ENCODE measurements around the gene MRPS23.

DNA sequence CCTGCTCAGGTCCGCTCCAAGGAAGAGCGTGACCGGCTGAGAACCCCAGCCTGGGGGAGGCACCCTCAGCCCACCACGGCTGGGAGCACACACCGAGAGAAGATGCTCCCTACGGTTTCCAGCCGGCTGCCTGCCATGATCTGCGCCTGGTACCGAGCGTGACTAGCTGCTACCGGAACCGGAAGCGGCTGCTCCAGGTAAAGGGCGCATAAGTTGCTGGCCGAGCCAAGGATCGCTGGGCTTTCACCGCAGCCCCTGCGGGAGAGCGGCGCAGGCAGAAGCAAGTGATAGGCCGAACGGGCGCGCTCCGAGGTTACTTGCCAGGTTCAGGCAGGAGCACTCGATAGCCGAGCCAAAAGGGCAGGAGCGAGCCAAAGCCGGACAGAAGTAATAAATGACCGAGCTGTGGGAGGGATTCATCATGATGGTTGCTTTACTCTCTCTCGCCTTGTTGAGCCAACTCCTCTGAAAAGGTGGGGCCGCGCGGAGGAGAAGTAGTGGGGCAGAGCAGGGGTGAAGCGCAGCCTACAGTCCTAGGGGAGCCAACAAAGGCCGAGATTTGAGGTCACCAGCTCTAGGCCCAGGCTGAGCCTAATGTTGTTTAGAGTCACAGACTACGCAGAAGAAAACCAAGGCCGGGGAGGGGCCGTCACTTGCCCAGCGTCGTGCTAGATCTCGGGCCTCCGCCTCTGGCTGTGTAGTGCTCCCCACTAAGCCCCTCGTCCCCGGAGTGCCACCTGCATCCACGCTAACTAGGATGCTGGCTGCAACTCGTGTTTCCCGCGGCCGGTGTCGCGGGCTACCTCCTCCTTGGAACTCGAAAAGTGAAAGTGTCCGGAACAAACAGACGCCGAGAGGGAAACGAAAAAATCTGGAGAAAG, at the start of gene MRPS23:
- TF ChIP-seq, protein P1, sequence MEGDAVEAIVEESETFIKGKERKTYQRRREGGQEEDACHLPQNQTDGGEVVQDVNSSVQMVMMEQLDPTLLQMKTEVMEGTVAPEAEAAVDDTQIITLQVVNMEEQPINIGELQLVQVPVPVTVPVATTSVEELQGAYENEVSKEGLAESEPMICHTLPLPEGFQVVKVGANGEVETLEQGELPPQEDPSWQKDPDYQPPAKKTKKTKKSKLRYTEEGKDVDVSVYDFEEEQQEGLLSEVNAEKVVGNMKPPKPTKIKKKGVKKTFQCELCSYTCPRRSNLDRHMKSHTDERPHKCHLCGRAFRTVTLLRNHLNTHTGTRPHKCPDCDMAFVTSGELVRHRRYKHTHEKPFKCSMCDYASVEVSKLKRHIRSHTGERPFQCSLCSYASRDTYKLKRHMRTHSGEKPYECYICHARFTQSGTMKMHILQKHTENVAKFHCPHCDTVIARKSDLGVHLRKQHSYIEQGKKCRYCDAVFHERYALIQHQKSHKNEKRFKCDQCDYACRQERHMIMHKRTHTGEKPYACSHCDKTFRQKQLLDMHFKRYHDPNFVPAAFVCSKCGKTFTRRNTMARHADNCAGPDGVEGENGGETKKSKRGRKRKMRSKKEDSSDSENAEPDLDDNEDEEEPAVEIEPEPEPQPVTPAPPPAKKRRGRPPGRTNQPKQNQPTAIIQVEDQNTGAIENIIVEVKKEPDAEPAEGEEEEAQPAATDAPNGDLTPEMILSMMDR (IDR thresholded peaks at IDR 0.05; ENCODE audit: poor library complexity, severe bottlenecking), result peak; percentile 32
- TF ChIP-seq, protein P2, sequence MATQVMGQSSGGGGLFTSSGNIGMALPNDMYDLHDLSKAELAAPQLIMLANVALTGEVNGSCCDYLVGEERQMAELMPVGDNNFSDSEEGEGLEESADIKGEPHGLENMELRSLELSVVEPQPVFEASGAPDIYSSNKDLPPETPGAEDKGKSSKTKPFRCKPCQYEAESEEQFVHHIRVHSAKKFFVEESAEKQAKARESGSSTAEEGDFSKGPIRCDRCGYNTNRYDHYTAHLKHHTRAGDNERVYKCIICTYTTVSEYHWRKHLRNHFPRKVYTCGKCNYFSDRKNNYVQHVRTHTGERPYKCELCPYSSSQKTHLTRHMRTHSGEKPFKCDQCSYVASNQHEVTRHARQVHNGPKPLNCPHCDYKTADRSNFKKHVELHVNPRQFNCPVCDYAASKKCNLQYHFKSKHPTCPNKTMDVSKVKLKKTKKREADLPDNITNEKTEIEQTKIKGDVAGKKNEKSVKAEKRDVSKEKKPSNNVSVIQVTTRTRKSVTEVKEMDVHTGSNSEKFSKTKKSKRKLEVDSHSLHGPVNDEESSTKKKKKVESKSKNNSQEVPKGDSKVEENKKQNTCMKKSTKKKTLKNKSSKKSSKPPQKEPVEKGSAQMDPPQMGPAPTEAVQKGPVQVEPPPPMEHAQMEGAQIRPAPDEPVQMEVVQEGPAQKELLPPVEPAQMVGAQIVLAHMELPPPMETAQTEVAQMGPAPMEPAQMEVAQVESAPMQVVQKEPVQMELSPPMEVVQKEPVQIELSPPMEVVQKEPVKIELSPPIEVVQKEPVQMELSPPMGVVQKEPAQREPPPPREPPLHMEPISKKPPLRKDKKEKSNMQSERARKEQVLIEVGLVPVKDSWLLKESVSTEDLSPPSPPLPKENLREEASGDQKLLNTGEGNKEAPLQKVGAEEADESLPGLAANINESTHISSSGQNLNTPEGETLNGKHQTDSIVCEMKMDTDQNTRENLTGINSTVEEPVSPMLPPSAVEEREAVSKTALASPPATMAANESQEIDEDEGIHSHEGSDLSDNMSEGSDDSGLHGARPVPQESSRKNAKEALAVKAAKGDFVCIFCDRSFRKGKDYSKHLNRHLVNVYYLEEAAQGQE (IDR thresholded peaks at IDR 0.05; ENCODE audit: borderline replicate concordance), result peak; percentile 55
- TF ChIP-seq EZH2 (IDR thresholded peaks at IDR 0.05; ENCODE audit: borderline replicate concordance, insufficient read depth, low read length, poor library complexity, severe bottlenecking) (no peak), SMC3 (conservative IDR thresholded peaks at IDR 0.05; ENCODE audit: poor library complexity) (peak; percentile 66), POLR2AphosphoS5 (IDR thresholded peaks at IDR 0.05) (peak; percentile 85), EP300 (conservative IDR thresholded peaks at IDR 0.05; ENCODE audit: poor library complexity, severe bottlenecking) (peak; percentile 75), RAD21 (conservative IDR thresholded peaks at IDR 0.05) (peak; percentile 55)
